A549 (cell line): ENCODE results near the gene CDK17.

ENCODE experiments used
- EP300 ChIP-seq, 2 experiments: fragments of >200 bp; sonication (Bioruptor Twin); formaldehyde crosslinking; IDR thresholded peaks; 2 replicates in 1 of 2; 3 replicates in 1 of 2; pipeline ENCODE4 v1.6.1; 2016 to 2017
- KDM5A ChIP-seq: fragments of 200-600 bp; sonication (generic); IDR thresholded peaks from 2 replicates; pipeline ENCODE4 v1.6.1; 2016; ENCODE audit warnings: antibody characterized with exemption, mild to moderate bottlenecking
- POLR2A ChIP-seq: IDR thresholded peaks from 2 replicates; pipeline ENCODE4 v1.6.1; 2012; ENCODE audit warnings: mild to moderate bottlenecking, low read length
- RNF2 ChIP-seq: fragments of 200-600 bp; sonication (generic); IDR thresholded peaks from 2 replicates; pipeline ENCODE4 v1.6.1; 2016; ENCODE audit warnings: low read depth, mild to moderate bottlenecking, antibody characterized with exemption, moderate library complexity, borderline replicate concordance
- TP53 ChIP-seq: fragments of 250-450 bp; sonication (Bioruptor Pico); IDR thresholded peaks from 2 replicates; pipeline ENCODE4 v1.5.0; 2021; ENCODE audit warnings: mild to moderate bottlenecking, moderate library complexity
- TF ChIP-seq, protein P1 (sequence below): fragments of >200 bp; sonication (Bioruptor Twin); formaldehyde crosslinking; IDR thresholded peaks from 3 replicates; pipeline ENCODE4 v1.5.1; 2016
- TF ChIP-seq, protein P2 (sequence below): fragments of 450-650 bp; IDR thresholded peaks from 2 replicates; pipeline ENCODE4 v1.6.1; 2014; ENCODE audit warnings: antibody characterized with exemption

DNA sequence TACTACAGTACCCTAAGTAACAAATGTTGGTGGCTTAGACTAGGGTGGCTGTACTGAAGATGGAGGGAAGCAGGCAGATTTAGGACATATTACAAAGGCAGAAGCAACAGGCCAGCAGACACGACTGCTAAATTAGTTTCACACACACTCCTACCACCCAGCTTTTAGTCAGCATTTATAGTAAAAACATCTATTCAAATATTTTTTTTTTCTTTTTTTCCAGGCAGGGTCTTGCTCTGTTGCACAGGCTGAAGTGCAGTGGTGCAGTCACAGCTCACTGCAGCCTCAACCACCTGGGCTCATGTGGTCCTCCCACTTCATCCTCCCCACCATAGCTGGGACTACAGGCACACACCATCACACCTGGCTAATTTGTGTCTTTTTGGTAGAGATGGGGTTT is 72.9 kb downstream of the CDK17 start:
- TF ChIP-seq RNF2 (no peak), POLR2A (no peak), TP53 (CRISPR knock-in tag) (no peak), EP300 (IDR thresholded peaks at IDR 0.05) (no peak), KDM5A (no peak)
- TF ChIP-seq, protein P1, sequence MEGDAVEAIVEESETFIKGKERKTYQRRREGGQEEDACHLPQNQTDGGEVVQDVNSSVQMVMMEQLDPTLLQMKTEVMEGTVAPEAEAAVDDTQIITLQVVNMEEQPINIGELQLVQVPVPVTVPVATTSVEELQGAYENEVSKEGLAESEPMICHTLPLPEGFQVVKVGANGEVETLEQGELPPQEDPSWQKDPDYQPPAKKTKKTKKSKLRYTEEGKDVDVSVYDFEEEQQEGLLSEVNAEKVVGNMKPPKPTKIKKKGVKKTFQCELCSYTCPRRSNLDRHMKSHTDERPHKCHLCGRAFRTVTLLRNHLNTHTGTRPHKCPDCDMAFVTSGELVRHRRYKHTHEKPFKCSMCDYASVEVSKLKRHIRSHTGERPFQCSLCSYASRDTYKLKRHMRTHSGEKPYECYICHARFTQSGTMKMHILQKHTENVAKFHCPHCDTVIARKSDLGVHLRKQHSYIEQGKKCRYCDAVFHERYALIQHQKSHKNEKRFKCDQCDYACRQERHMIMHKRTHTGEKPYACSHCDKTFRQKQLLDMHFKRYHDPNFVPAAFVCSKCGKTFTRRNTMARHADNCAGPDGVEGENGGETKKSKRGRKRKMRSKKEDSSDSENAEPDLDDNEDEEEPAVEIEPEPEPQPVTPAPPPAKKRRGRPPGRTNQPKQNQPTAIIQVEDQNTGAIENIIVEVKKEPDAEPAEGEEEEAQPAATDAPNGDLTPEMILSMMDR: no peak
- TF ChIP-seq, protein P2, sequence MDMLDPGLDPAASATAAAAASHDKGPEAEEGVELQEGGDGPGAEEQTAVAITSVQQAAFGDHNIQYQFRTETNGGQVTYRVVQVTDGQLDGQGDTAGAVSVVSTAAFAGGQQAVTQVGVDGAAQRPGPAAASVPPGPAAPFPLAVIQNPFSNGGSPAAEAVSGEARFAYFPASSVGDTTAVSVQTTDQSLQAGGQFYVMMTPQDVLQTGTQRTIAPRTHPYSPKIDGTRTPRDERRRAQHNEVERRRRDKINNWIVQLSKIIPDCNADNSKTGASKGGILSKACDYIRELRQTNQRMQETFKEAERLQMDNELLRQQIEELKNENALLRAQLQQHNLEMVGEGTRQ: no peak
